ENCODE measurements around the gene DPYSL5.
"Not testable (repeated sequence)": the region's sequence is repeated elsewhere in the genome, so short reads cannot be mapped to it uniquely, and the experiment has no call there.

DPYSL5 gene

DNA sequence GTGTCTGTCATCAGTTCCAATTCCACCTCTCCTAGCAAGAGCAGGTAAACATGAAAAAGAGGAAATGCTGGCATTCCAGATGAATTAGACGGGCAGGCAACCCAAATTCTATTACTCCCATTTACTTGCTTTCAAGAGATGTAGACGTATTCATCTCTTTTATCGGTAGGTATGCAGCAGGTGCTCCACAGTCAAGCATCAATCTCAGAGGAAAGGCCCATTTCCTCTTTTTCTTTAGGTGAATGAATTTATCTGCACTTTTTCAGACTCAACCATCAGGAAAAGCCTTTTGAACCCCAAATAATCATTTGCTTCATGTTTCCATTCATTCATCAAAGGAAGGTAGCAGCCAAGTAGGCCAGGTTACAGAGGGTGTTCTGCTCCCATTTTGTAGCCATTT is 27.9 kb downstream of the DPYSL5 start:
- no peak for DNase-seq

GRCh38 chr2:26876260-26876659 is 28.3 kb downstream of the DPYSL5 start:
- no peak for DNase-seq

- DNase-seq = no peak
These were observed 29.3 kb downstream of the DPYSL5 start for GRCh38 chr2:26877276-26877675.

DNA sequence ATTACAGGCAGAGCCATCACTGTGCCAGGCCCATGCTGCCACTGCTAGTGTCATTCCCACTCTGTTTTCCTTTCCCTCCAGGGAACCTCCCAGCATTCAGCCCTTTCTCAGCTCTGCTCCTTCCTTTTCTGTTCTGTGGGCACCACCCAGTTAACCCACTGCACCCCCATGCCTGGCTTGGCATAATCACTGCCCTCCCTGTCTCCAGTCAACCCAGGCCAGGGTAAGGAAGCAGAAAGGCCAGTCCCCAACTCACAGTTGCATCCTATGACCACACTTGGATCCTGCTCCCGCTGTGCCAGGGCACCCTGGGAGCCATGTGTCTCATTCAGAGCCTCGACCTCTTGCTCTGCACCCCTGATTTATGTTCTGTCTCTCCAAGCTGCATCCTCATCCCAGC is 32.2 kb downstream of the DPYSL5 start:
- no peak for DNase-seq

- no peak for DNase-seq
These were observed 33.0 kb downstream of the DPYSL5 start for GRCh38 chr2:26880910-26881435.

DNA sequence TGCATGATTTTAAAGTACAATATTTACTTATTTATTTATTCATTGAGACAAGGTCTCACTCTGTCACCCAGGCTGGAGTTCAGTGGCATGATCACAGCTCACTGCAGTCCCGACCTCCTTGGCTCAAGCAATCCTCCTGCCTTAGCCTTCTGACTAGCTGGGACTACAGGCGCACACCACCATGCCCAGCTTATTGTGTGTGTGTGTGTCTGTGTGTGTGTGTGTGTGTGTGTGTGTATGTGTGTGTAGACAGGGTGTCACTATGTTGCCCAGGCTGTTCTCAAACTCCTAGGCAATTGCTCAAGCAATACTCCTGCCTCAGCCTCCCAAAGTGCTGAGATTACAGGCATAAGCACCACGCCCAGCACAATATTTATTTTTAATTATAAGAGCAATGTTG is 34.3 kb downstream of the DPYSL5 start:
- not testable (repeated sequence) for DNase-seq

GRCh38 chr2:26883956-26884355 is 36.0 kb downstream of the DPYSL5 start:
- no peak for DNase-seq

DNA sequence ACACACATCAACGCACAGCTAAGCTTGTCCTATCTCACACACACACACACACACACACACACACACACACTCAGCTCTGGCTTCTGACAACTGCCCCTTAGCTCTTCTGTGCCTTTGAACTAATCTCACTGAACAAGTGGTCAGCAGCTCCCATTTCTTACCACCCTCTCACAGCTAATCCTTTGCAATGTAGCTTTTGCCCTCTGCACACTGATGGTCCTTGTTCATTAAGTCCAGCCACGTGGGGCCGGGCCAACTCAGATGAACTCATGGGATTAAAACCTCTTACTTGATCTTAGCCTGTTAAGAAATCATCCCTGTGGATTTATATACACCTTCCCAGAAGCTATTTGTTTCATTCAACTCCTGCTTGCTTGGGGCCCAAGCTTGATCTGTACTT is 36.6 kb downstream of the DPYSL5 start:
- DNase-seq = no peak

- DNase-seq = no peak
These were observed 37.9 kb downstream of the DPYSL5 start for GRCh38 chr2:26885651-26886329.

DNA sequence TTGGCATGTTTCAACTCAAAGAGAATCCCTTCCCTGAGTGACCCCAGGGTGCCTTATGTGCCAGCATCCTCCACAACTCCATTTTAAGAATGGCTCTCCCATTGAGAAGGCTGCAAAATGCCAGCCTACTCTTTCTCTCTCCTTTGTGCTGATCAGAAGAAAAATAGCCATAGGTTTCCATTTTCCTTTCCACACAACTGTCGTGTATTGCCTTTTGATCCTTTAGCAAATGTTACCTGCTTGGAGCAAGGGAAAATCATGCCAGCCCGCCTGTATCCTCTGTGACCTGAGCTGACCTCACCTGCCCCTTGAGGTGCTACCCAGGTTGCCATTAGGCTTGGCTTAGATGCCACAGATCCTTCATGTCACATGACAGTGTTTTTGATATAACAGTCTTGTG is 38.8 kb downstream of the DPYSL5 start:
- no peak for DNase-seq

- no peak for DNase-seq
These were observed 39.2 kb downstream of the DPYSL5 start for GRCh38 chr2:26887151-26887550.

GRCh38 chr2:26889796-26890195 is 41.9 kb downstream of the DPYSL5 start:
- no peak for DNase-seq

GRCh38 chr2:26890341-26891000 is 42.5 kb downstream of the DPYSL5 start:
- DNase-seq = no peak

GRCh38 chr2:26892133-26892532 is 44.2 kb downstream of the DPYSL5 start:
- no peak for DNase-seq

DNA sequence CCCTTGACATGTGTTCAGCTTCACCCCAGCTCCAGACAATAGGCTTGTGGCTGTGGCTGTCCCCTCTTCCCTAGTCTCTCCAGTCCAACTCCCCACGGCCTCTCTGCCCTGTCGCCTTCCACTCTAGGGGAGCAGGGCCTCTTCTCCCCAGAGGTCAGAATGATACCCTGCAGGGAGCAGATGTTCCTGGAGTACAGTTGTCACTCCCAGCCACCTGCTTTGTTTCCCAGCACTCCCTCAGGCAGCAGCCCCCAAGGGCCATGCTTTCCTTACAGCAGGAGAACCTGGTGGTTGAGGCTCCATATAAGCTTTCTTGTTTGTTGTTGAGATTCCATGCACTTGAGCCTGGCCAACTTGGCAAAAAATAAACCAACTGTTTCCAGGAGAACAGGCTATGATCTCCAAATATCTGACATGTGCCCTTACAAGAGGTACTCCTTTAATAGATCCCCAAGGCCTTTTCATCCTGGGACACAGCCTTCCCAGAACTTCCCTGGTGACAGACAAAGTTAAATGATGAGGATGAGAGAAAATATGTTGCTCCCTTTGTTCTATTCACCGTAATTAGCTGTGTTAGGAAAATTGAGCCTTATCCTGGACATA is 45.1 kb downstream of the DPYSL5 start:
- no peak for DNase-seq

DNA sequence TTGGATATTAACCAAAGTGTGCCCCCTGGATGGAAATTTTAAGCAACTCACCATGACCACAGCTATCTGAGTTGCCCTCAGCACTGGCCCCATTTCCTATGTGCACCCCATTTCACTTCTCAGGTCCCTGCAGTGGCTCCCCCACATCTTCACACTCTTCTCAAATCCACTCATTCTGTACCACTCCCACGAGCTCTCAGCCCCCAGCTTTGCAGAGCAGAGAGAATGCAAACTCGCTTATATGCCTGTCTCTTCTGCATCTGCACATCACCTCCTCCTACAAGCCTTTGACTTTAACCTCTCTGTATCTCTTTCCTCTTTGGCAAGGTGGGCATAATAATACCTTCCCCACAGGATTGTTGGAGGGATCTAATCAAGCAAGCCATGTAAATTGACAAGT is 46.2 kb downstream of the DPYSL5 start:
- DNase-seq = no peak

DNA sequence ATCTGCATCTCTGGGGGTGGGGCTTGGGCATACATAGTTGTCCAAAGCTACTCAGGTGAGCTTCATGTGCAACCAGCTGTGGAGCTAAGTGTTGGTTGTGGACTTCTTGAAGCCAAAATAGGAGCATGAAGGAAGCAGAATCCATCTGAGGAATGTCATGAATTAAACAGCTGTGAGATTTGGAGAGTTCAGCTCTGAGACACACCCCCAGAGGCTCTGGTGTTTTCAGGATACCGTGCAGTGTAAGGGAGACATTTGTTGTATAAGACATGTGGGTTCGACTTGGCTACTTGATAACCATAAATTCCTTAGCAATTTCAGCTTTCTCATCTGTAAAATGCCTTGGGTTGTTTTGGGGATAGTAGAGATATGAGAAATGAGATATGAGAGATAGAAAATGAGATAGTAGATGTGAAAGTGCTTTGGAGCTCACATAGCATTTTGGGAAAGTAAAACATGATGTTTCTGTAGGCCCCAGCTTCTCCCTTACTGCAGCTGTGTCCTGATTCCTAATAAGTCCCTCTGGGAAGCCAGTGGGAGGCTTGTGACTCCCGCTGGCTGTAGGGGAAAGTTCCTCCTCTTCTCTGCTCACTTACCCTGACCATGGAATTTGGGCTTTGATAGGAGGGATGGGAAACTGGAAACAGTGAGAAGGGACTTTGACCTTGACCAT is 50.0 kb downstream of the DPYSL5 start:
- no peak for DNase-seq

- DNase-seq = no peak
These were observed 50.6 kb downstream of the DPYSL5 start for GRCh38 chr2:26898480-26899078.

DNA sequence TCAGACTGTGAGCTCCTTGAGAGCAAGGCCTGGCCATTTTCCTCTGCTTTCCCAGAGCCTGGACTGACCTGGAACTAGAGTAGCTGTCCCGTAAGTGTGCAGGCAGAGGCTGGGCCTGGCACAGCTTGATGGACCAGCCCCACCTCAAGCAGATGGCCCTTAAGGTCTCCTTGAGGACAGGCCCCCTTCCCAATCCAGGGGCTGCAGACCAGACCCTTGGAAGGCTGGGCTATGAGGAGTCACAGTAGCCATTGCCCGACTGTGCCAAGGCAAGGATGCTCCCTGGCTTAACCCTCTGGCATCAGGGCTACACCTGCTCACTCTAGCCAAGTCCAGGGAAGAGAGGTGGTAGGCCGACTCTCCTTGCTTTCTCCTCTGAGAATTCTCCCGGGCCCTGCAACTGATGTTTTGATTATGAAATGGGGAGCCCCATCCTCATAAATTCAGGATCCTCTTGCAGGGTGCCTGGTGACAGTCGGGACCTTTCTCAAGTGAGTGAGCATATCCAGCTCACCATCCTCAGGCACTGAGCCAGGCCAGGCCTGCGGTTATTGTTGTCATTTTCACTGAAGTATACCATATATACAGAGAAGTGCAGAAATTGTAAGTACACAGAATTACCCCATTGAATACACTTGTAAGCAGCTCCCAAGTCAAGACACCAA is 51.7 kb downstream of the DPYSL5 start:
- DNase-seq = no peak

DNA sequence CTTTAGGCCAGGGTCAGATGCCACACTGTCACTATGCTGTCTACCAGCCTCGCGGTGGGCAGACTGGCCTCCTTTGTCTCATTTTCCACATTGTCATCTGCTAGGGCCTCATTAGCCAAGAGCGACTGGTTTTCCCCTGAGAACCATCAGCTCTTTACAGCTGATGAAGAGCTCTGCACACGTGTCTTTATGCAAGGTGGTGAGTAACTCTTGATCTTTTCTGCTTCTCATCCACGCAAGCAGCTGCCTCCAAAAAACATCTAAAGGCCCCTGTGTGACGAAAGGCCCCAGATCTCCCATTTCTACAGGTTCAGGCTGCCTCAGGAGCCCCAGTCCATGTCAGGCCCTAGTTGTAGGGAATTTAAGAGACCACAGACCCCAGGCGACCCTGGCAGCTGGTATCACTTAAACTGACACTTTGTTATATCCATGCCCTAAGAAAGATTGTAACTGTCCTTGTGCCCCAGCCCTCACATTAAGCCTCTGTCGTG is 52.9 kb downstream of the DPYSL5 start:
- no peak for DNase-seq

DNA sequence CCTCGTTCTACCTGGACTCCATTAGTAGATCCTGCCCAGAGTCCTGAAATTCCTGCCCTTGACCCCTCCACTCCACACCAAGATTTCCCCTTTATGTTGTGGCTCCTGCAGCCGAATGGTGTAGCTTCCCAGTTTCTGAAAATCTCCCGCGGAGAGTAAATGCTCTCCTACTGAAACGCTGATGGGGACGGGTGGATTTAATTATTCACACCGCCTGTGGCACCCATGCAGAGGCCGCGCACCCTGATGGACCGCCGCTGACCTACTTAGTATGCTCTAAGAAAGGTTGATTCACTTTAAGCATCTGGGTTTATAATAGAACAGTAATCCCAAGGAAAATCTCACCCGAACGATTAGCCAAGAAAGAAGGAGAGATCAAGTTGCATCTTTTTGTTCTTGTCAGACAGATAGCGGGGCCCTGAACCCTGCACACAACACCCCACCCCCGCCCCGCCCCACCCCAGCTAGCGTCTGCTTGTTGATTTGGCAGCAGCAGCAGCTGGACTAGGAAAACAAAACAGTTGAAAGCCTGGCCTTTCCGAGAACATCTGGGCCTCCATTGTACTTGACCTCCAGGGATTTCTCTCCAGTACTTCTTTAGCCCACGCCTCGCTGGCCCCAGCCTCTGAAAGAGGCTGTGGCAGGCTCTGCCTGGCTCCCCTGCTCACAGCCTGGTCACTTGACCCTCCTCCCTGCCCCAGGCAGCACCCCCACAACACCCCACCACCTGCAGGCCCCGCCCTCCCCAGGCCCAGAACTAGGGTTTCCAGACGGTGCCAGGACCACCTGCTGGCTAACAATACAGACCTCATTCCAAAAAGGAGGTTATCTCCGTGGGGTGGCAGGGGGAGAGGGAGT is 53.6 kb downstream of the DPYSL5 start:
- no peak for DNase-seq
